ENCODE results near the gene GALNT2.

Gene GALNT2

DNA sequence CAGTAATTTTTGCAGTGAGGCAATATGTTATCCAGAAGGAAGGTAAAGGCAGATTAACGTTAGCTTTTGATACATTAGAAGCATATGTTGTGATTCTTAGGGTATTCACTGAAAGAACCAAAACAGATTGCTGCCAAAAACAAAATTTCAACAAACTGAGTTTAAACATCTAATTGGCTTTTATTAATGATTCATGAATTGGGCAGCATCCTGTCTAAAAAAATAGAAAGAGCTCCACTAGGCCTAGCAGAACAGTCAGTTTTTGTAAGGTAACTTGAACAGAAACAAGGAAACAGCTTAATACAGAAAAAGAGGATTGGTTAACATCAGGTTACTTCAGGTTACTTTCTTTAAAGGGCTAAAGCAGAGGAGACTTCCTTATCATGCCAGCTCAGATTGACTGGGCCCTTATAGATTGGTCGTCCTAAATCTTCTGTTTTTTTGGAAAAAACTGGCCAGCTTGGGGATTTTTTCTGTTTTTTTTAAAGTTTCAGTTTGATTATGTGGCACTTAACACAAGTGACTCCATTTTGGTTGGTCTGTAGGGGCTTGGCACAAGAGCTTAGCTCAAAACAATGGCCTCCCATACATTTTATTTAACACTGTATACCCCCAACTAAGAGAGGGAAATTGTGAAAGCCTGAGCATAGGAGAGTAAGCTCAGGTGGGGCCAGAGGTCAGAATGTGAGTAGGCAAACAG, 36.8 kb upstream of the GALNT2 start:
- Histone ChIP-seq H3K27me3 (ENCODE audit: control insufficient read depth, insufficient read depth, low read length) (no peaks in the 10 kb centered on the region), H3K9ac (no peak overlapping the region), H3K27ac (no peak overlapping the region), H3K36me3 (ENCODE audit: control insufficient read depth, insufficient read depth, low read length) (no peaks in the 10 kb centered on the region), H3K4me3 (ENCODE audit: low read depth, low read length) (no peak overlapping the region), H3K9me3 (ENCODE audit: control insufficient read depth, low read length) (no peaks in the 10 kb centered on the region), H2AFZ (no peak overlapping the region), H3K4me2 (ENCODE audit: low read length) (no peak overlapping the region), H3K4me1 (no peaks in the 10 kb centered on the region), H3K79me2 (no peaks in the 10 kb centered on the region)
- TF ChIP-seq, protein P1, sequence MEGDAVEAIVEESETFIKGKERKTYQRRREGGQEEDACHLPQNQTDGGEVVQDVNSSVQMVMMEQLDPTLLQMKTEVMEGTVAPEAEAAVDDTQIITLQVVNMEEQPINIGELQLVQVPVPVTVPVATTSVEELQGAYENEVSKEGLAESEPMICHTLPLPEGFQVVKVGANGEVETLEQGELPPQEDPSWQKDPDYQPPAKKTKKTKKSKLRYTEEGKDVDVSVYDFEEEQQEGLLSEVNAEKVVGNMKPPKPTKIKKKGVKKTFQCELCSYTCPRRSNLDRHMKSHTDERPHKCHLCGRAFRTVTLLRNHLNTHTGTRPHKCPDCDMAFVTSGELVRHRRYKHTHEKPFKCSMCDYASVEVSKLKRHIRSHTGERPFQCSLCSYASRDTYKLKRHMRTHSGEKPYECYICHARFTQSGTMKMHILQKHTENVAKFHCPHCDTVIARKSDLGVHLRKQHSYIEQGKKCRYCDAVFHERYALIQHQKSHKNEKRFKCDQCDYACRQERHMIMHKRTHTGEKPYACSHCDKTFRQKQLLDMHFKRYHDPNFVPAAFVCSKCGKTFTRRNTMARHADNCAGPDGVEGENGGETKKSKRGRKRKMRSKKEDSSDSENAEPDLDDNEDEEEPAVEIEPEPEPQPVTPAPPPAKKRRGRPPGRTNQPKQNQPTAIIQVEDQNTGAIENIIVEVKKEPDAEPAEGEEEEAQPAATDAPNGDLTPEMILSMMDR (IDR thresholded peaks at IDR 0.05), result no peak

DNA sequence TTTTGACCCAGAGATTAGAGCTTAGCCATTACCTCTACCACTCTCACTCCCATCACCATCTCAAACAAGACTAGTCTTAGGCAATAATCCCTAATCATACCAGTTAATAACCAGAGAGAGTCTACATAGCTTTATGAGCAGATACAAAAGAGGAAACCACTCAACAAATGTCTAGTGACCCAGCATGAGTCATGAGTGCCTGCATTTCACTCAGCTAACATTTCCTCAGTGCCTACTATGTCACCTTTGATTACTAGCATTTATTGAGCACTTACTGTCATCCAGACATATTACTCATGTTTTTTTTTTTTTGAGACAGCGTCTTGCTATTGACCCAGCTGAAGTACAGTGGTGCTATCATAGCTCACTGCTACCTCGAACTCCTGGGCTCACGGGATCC, 35.9 kb upstream of the GALNT2 start:
- TF ChIP-seq, protein P1 (IDR thresholded peaks at IDR 0.05), result no peak
- Histone ChIP-seq H3K27ac (no peak overlapping the region), H3K4me3 (ENCODE audit: low read depth, low read length) (no peak overlapping the region), H3K4me1 (no peaks in the 10 kb centered on the region), H3K27me3 (ENCODE audit: control insufficient read depth, insufficient read depth, low read length) (no peaks in the 10 kb centered on the region), H2AFZ (no peak overlapping the region), H3K36me3 (ENCODE audit: control insufficient read depth, insufficient read depth, low read length) (no peaks in the 10 kb centered on the region), H3K9ac (no peak overlapping the region), H3K79me2 (no peaks in the 10 kb centered on the region), H3K9me3 (ENCODE audit: control insufficient read depth, low read length) (no peaks in the 10 kb centered on the region), H3K4me2 (ENCODE audit: low read length) (no peak overlapping the region)

DNA sequence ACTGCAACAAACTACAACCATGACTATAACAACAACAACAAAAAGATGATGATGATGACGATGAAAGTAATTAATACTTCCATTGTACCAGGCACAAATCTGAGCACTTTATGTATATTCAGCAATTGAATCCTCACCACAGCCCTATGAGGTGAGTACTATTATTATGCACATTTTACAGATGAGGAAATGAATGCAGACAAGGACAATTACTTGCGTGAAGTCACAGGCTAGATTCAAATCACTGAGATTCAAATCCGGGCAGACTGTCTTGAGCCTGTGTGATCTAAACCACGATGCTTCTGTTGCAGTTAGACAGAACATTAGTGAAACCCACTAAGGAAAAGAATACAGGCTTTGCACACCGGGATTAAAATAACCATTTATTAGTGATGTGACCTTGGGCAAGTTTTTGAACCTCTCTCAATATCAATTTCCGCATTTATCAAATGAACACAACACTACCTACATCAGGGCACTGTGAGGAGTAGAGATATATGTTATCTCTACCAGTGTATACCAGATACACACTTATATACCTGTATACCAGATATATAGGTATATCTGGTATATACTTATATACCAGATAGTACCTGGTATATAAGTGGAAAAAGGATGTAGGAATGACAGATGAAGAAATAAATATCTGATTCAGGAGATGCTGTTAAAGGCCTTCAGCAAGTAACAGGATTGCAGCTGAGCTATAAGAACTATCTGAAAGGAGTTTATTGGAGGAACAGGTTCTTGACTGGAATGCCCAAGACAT, 34.3 kb upstream of the GALNT2 start:
- no peaks in the 10 kb centered on the region for H3K9me3 ChIP-seq (ENCODE audit: control insufficient read depth, low read length)
- no peaks in the 10 kb centered on the region for H3K36me3 ChIP-seq (ENCODE audit: control insufficient read depth, insufficient read depth, low read length)
- H3K4me3 ChIP-seq (ENCODE audit: low read depth, low read length), result no peak overlapping the region
- no peak overlapping the region for H3K27ac ChIP-seq
- TF ChIP-seq, protein P1 (IDR thresholded peaks at IDR 0.05), result no peak
- H2AFZ ChIP-seq, result no peak overlapping the region
- no peaks in the 10 kb centered on the region for H3K4me1 ChIP-seq
- no peak overlapping the region for H3K9ac ChIP-seq
- no peaks in the 10 kb centered on the region for H3K79me2 ChIP-seq
- no peak overlapping the region for H3K4me2 ChIP-seq (ENCODE audit: low read length)
- H3K27me3 ChIP-seq (ENCODE audit: control insufficient read depth, insufficient read depth, low read length), result no peaks in the 10 kb centered on the region

DNA sequence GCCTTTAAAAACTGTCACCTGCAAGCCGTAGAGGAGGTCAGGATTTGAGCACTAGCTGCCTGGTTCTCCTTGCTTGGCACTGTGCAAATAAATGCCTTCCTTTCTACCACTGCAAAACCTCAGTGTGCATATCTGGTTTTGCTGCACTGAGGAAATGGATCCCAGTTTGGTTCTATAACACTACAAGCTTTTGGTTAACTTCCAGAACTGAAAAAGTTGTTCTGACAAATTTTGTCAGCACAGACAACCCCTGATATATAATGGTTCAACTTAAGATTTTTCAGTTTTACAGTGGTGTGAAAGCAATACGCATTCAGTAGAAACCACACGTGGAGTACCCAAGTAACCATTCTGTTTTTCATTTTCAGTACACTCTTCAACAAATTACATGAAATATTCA, 29.8 kb upstream of the GALNT2 start:
- Histone ChIP-seq H3K9ac (no peak overlapping the region), H2AFZ (no peak overlapping the region), H3K27ac (no peak overlapping the region), H3K79me2 (no peaks in the 10 kb centered on the region), H3K9me3 (ENCODE audit: control insufficient read depth, low read length) (no peaks in the 10 kb centered on the region), H3K4me3 (ENCODE audit: low read depth, low read length) (no peak overlapping the region), H3K4me2 (ENCODE audit: low read length) (no peak overlapping the region), H3K27me3 (ENCODE audit: control insufficient read depth, insufficient read depth, low read length) (no peaks in the 10 kb centered on the region), H3K36me3 (ENCODE audit: control insufficient read depth, insufficient read depth, low read length) (no peaks in the 10 kb centered on the region), H3K4me1 (no peaks in the 10 kb centered on the region)
- TF ChIP-seq, protein P1 (IDR thresholded peaks at IDR 0.05), result no peak

All from parathyroid adenoma (tissue), 2 donors.